Neural progenitor cell (in vitro differentiated cells): ENCODE data around the gene ZNF786. TPM values are rescaled to one million over a fixed set of nuclear protein-coding genes. Genes with fewer than 3 reads are reported as not detected.

Experiments
- DNase-seq: peaks from one replicate; pipeline ENCODE4 v3.0.0-alpha.2; 2016; ENCODE audit warnings: low spot score
- H2AFZ ChIP-seq: fragments of 200-600 bp; sonication (generic); replicated peaks from 2 replicates; pipeline ENCODE4 v1.6.1; 2016; ENCODE audit warnings: antibody characterized with exemption
- H3F3A ChIP-seq: fragments of 200-600 bp; sonication (generic); 2 replicates; pipeline ENCODE4 v1.6.1; 2016; ENCODE audit warnings: antibody characterized with exemption, low read depth
- H3K27ac ChIP-seq: fragments of 200-600 bp; sonication (generic); 2 replicates; pipeline ENCODE4 v1.5.1; 2016; ENCODE audit warnings: mild to moderate bottlenecking
- H3K27me3 ChIP-seq: fragments of 200-600 bp; sonication (generic); 2 replicates; pipeline ENCODE4 v1.6.1; 2016; ENCODE audit warnings: mild to moderate bottlenecking, moderate library complexity
- H3K36me3 ChIP-seq: fragments of 200-600 bp; sonication (generic); 2 replicates; pipeline ENCODE4 v1.5.1; 2016
- H3K4me1 ChIP-seq: fragments of 200-600 bp; sonication (generic); 2 replicates; pipeline ENCODE4 v1.6.1; 2016; ENCODE audit warnings: mixed run types
- H3K4me2 ChIP-seq: fragments of 200-600 bp; sonication (generic); 2 replicates; pipeline ENCODE4 v1.6.1; 2016
- H3K4me3 ChIP-seq: fragments of 200-600 bp; sonication (generic); 2 replicates; pipeline ENCODE4 v1.5.1; 2016
- H3K79me2 ChIP-seq: fragments of 200-600 bp; sonication (generic); 2 replicates; pipeline ENCODE4 v1.6.1; 2016; ENCODE audit warnings: low read depth
- H3K9ac ChIP-seq: fragments of 200-600 bp; sonication (generic); 2 replicates; pipeline ENCODE4 v1.6.1; 2016
- H3K9me3 ChIP-seq: fragments of 200-600 bp; sonication (generic); 2 replicates; pipeline ENCODE4 v1.5.1; 2016; ENCODE audit warnings: low read depth
- H4K20me1 ChIP-seq: fragments of 200-600 bp; sonication (generic); 2 replicates; pipeline ENCODE4 v1.6.1; 2016; ENCODE audit warnings: low read depth
- H3K27ac Mint-ChIP-seq: 3 replicates; pipeline ENCODE4 v1.8.0; 2021; ENCODE audit warnings: mixed read lengths
- H3K27me3 Mint-ChIP-seq: 2 replicates; pipeline ENCODE4 v1.8.0; 2022; ENCODE audit warnings: low read depth, mild to moderate bottlenecking, inconsistent platforms, moderate library complexity, mixed read lengths; ENCODE audit not compliant: insufficient read depth
- H3K36me3 Mint-ChIP-seq: 3 replicates; pipeline ENCODE4 v1.8.0; 2021; ENCODE audit warnings: mixed read lengths
- H3K4me1 Mint-ChIP-seq: 3 replicates; pipeline ENCODE4 v1.8.0; 2021; ENCODE audit warnings: mixed read lengths
- H3K4me3 Mint-ChIP-seq: 3 replicates; pipeline ENCODE4 v1.8.0; 2021; ENCODE audit warnings: mild to moderate bottlenecking, moderate library complexity, mixed read lengths
- H3K9me3 Mint-ChIP-seq: 3 replicates; pipeline ENCODE4 v1.8.0; 2020; ENCODE audit warnings: mixed read lengths
- CTCF ChIP-seq: fragments of 200-600 bp; sonication (generic); IDR thresholded peaks from 2 replicates; pipeline ENCODE4 v1.5.1; 2017; ENCODE audit warnings: antibody characterized with exemption, mild to moderate bottlenecking
- EZH2 ChIP-seq: fragments of 200-600 bp; sonication (generic); IDR thresholded peaks from 2 replicates; pipeline ENCODE4 v1.6.1; 2017; ENCODE audit warnings: antibody characterized with exemption, mild to moderate bottlenecking, moderate library complexity
- EZH2phosphoT487 ChIP-seq: fragments of 200-600 bp; sonication (generic); IDR thresholded peaks from 2 replicates; pipeline ENCODE4 v1.6.1; 2017; ENCODE audit warnings: antibody characterized with exemption
- total RNA-seq: library from RNA; depleted of rRNA; stranded (reverse); fragments of >200 nt; gene quantifications from 2 replicates; pipeline ENCODE4 v1.2.3, GENCODE V29; 2015; ENCODE audit warnings: low replicate concordance

Gene ZNF786
- total RNA-seq, 1 donor from 2014 or later, result 6.3 TPM

GRCh38 chr7:149087376-149087775 lies 3.1 kb downstream of the ZNF786 start:
- Histone ChIP-seq H4K20me1 (no peaks in the 10 kb centered on the region), H3K36me3 (peaks cover 21% of the 10 kb centered on the region), H3F3A (no peaks in the 10 kb centered on the region), H3K9me3 (peaks cover 12% of the 10 kb centered on the region), H3K79me2 (peaks cover 73% of the 10 kb centered on the region), H2AFZ (no peak overlapping the region), H3K27me3 (no peaks in the 10 kb centered on the region), H3K27ac (no peak overlapping the region), H3K4me3 (no peak overlapping the region), H3K9ac (no peak overlapping the region), H3K4me1 (no peaks in the 10 kb centered on the region), H3K4me2 (no peak overlapping the region)
- Mint-ChIP-seq H3K27me3 (peaks cover 2% of the 10 kb centered on the region), H3K27ac (peak overlapping the region; percentile 5), H3K4me3 (no peak overlapping the region), H3K36me3 (peaks cover 40% of the 10 kb centered on the region), H3K4me1 (peaks cover 8% of the 10 kb centered on the region), H3K9me3 (peaks cover 40% of the 10 kb centered on the region)
- TF ChIP-seq EZH2phosphoT487 (no peak), EZH2 (no peak), CTCF (no peak)
- DNase-seq, result no peak

GRCh38 chr7:149085866-149086265 lies 4.7 kb downstream of the ZNF786 start:
- no peak for DNase-seq
- Mint-ChIP-seq H3K27ac (no peak overlapping the region), H3K27me3 (peaks cover 2% of the 10 kb centered on the region), H3K36me3 (peaks cover 50% of the 10 kb centered on the region), H3K9me3 (peaks cover 47% of the 10 kb centered on the region), H3K4me3 (no peak overlapping the region), H3K4me1 (peaks cover 5% of the 10 kb centered on the region)
- peaks cover 12% of the 10 kb centered on the region for H3K9me3 ChIP-seq
- TF ChIP-seq EZH2phosphoT487, result no peak
- H3K27me3 ChIP-seq, result no peaks in the 10 kb centered on the region
- H4K20me1 ChIP-seq, result no peaks in the 10 kb centered on the region
- no peaks in the 10 kb centered on the region for H3F3A ChIP-seq
- H3K4me2 ChIP-seq, result no peak overlapping the region
- H3K27ac ChIP-seq, result no peak overlapping the region
- H3K9ac ChIP-seq, result no peak overlapping the region
- no peak overlapping the region for H3K4me3 ChIP-seq
- no peak overlapping the region for H2AFZ ChIP-seq
- no peaks in the 10 kb centered on the region for H3K4me1 ChIP-seq
- peaks cover 21% of the 10 kb centered on the region for H3K36me3 ChIP-seq
- peaks cover 83% of the 10 kb centered on the region for H3K79me2 ChIP-seq

GRCh38 chr7:149084407-149084806 lies 6.1 kb downstream of the ZNF786 start:
- no peak overlapping the region for H3K4me3 ChIP-seq
- no peaks in the 10 kb centered on the region for H3K4me1 ChIP-seq
- peaks cover 12% of the 10 kb centered on the region for H3K9me3 ChIP-seq
- no peak for DNase-seq
- H3K36me3 ChIP-seq, result peaks cover 21% of the 10 kb centered on the region
- H3K27ac Mint-ChIP-seq, result no peak overlapping the region
- peaks cover 51% of the 10 kb centered on the region for H3K9me3 Mint-ChIP-seq
- H3K79me2 ChIP-seq, result peaks cover 82% of the 10 kb centered on the region
- no peaks in the 10 kb centered on the region for H4K20me1 ChIP-seq
- no peak overlapping the region for H2AFZ ChIP-seq
- no peak overlapping the region for H3K9ac ChIP-seq
- TF ChIP-seq CTCF (no peak), EZH2 (no peak), EZH2phosphoT487 (no peak)
- H3K27me3 ChIP-seq, result no peaks in the 10 kb centered on the region
- H3K27ac ChIP-seq, result no peak overlapping the region
- H3K36me3 Mint-ChIP-seq, result peaks cover 55% of the 10 kb centered on the region
- H3K4me2 ChIP-seq, result no peak overlapping the region
- H3K4me1 Mint-ChIP-seq, result no peaks in the 10 kb centered on the region
- H3K4me3 Mint-ChIP-seq, result no peak overlapping the region
- peaks cover 2% of the 10 kb centered on the region for H3K27me3 Mint-ChIP-seq
- H3F3A ChIP-seq, result no peaks in the 10 kb centered on the region

GRCh38 chr7:149081914-149082313 lies 8.6 kb downstream of the ZNF786 start:
- Histone ChIP-seq H3K4me1 (no peaks in the 10 kb centered on the region), H3K4me2 (no peak overlapping the region), H3K4me3 (no peak overlapping the region), H3K9me3 (peaks cover 12% of the 10 kb centered on the region), H3K79me2 (peaks cover 70% of the 10 kb centered on the region), H3K9ac (no peak overlapping the region), H3F3A (no peaks in the 10 kb centered on the region), H4K20me1 (no peaks in the 10 kb centered on the region), H3K36me3 (peaks cover 15% of the 10 kb centered on the region), H3K27me3 (no peaks in the 10 kb centered on the region), H3K27ac (no peak overlapping the region), H2AFZ (no peak overlapping the region)
- H3K4me1 Mint-ChIP-seq, result no peaks in the 10 kb centered on the region
- peaks cover 47% of the 10 kb centered on the region for H3K9me3 Mint-ChIP-seq
- TF ChIP-seq EZH2 (no peak), EZH2phosphoT487 (no peak), CTCF (no peak)
- H3K27ac Mint-ChIP-seq, result no peak overlapping the region
- H3K4me3 Mint-ChIP-seq, result no peak overlapping the region
- DNase-seq, result no peak
- H3K27me3 Mint-ChIP-seq, result peaks cover 2% of the 10 kb centered on the region
- H3K36me3 Mint-ChIP-seq, result peaks cover 61% of the 10 kb centered on the region
